T-helper 22 cell (primary cell): ENCODE results near the gene FBXW7.

Experiments used
- DNase-seq: peaks from one replicate; pipeline ENCODE4 v3.0.0-alpha.2; 2020; ENCODE audit warnings: low read depth

The FBXW7 gene

DNA sequence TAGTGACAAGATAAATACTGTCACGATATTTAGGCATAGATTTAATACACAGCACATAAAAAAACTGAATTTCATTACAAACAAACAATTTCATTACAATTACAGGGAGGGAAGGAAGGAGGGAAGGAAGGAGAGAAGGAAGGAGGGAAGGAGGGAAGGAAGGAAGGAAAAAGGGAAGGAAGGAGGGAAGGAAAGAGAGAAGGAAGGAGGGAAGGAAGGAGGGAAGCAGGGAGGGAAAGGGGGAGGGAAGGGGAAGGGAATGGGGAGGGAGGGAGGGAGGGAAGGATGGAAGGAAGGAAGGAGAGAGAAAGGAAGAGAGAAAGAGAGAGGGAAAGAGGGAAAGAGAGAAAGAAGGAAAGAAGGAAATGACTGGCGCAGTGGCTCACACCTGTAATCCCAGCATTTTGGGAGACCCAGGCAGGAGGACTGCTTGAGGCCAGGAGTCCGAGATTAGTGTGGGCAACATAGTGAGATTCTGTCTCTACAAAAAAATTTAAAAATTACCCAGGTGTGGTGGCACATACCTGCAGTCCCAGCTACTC is 64.6 kb downstream of the FBXW7 start:
- no peak for DNase-seq

- no peak for DNase-seq
These were observed 67.5 kb downstream of the FBXW7 start for GRCh38 chr4:152468408-152468807.

GRCh38 chr4:152467101-152467500 is 68.8 kb downstream of the FBXW7 start:
- DNase-seq: no peak

DNA sequence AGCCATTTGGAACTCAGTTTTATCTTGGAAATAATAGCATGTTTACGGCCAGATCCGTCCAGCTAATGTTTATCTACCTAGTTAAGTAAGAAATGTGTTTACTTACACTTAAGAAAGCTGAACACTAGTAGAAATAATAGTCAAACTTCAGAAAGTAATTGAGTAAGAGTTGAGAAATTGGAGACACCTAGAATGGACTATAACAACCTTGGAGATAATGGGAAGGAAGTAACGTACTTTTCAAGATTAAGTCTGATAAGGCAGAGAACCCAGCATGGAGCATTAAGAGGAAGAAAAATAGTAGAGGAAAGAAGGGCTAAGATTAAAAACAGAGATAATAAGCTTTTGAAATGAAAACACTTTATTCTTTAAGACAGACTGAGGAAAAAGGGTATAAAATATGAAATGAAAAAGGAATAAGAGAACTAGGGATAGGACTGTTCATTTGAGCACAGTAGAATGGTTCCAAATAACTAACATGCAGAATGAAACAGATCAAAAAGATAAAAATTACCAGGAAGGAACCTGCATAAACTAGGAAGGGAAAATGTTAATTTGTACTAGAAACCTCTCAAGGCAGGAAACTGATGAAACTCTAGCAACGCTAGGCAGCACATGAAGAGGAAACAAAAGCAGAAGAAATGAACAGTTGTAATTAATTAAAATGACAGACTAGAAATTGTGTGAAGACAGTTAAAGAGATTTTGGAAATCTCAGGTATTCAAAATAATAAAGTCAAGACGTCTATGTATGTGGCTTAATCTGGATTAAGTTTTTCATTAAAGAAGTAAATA is 71.7 kb downstream of the FBXW7 start:
- no peak for DNase-seq

- DNase-seq: no peak
These were observed 72.3 kb downstream of the FBXW7 start for GRCh38 chr4:152463562-152463961.

DNA sequence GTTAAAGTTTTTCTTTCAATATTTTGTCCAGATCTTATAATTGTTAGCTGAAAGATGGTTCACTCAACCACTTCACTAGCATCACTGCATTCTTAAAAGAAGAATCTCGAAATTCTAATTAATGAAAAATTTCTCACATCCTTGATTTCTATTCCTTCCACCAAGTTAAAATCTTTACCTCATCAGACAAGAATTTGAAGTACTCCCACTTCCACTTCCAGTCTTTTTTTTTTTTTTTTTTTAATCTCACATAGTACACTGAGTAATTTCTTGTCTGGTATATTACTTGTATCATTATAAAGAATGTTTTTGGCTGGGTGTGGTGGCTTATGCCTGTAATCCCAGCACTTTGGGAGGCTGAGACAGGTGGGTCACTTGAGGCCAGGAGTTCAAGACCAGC is 73.2 kb downstream of the FBXW7 start:
- no peak for DNase-seq

DNA sequence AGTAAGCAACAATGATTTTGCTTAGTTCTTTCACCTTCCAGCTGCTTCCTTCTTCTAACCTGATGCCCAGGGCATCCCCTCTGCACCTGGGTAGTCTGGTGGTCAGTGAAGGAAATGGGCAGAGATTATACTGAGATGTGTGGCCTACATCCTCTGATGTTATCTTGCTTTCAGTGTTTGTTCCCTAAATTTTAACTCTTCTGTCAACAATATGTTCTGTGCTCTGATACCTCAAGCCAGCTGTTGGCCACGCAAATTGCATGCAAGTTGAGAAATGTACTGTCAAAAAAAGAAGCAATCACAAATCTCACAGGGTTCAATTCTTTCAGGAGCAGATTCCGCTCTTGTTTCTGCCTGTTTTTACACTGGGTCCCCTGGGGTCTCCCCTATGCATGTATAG is 73.8 kb downstream of the FBXW7 start:
- no peak for DNase-seq

- DNase-seq: no peak
These were observed 75.4 kb downstream of the FBXW7 start for GRCh38 chr4:152460488-152460887.

DNA sequence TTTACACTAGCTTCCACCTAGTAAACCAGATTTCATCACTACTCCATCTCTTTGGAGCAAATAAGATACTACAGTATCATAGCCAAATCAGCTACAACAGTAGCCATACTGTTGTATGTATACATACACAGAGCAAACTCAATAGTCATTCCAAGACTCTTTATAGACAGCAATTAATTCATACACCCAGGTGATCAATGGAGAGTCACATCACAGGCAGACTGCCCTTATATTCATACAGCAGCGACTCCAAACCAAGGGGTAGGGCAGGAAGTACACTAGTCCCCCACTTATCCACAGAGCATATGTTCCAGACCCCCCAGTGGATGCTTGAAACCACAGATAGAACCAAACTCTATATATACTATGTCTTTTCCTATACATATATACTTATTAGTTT is 76.6 kb downstream of the FBXW7 start:
- DNase-seq: no peak

DNA sequence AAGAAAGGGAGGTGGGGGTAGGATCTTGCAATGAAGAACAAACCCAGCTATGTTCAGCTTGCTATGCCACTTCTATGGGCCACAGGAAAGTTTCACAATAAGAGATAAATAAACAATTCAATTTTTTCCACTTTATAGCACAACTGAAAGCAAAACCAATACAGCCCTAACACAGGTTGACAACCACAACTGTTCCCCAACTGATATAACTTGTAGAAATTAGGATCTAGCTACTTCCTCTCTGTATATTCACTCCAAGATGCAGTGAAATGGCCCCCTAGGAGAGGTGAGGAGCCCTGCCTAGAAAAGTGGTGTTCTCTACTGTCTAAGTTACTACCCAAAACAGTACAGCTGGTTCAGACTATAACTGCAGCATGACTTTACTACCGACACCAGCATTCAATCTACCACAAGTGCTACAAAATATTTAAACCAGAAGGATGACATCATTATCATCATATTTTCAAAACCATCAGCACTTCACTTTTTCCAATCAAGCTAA is 77.0 kb downstream of the FBXW7 start:
- no peak for DNase-seq

- DNase-seq: no peak
These were observed 79.3 kb downstream of the FBXW7 start for GRCh38 chr4:152456609-152457008.

GRCh38 chr4:152455311-152455710 is 80.6 kb downstream of the FBXW7 start:
- no peak for DNase-seq

DNA sequence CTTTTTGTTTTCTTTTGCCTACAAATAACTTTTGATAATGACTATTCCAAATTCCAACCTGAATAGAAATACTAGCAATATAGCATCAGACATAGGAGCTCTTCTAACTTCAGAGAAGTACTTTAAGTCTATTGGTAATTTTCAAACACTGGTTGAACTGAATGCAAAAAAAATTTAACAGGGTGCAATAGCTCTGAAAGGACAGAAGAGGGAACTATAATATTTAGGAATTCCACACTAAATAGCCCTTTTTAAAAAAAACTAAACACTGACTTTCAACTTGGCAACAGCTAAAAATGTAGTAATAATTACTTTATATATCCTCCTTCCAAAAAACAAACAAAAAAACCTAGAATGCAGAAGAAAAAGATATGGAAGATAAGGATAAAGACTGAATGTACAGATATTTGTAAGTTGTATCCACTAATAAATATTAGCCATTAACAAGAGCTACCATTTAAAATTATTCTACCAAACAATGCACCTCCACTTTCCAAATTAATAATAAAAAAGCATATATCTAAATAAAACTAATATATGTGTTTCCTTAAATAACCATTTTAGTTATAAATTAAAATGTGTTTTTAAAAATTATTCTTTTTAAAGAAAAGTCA is 81.4 kb downstream of the FBXW7 start:
- no peak for DNase-seq

DNA sequence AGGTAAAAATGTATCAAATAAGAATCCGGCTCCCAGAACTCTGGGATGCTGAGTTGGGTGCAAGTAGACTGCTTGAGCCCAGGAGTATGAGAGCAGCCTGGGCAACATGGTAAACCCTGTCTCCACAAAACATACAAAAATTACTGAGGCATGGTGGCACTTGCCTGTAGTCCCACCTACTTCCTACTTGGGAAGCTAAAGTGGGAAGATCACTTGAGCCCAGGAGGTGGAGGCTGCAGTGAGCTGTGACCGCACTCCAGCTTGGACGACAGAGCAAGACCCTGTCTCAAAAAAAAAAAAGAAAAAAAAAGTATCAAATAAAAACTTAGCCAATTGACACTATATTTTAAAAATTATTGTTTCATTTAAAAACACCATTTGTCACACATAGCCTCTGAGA is 84.4 kb downstream of the FBXW7 start:
- DNase-seq: no peak

- DNase-seq: no peak
These were observed 87.0 kb downstream of the FBXW7 start for GRCh38 chr4:152448854-152449253.

DNA sequence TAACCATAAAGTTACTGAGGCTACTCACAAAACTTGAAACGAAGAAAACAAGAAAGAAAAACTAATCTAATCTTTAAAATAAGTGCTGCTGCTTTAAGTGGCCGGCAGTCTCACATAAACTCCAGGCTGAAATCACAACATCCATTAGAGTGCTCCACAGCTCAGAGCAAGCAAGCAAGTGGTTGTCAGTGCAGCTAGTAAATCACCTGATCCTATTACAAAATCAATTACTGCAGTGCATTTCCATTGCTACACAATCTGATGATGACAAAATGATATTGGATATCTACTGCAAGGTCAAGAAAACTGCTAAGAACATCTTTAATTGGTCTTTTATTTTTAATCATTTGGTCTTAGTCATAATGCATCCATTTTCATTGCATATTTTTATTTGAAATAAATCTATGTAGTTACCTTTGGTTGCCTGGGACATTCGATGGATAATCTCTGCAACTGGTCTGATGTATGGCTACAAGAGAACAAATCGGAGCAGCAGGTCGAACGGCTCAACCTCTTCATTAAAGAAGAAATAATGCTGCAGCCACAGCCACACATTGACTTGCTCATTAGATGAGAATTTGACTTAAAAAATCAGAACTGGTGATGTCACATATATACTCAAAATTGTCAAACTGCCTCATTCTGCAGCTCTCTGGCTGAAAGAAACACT is 87.7 kb downstream of the FBXW7 start:
- no peak for DNase-seq

- DNase-seq: no peak
These were observed 92.0 kb downstream of the FBXW7 start for GRCh38 chr4:152443859-152444258.

DNA sequence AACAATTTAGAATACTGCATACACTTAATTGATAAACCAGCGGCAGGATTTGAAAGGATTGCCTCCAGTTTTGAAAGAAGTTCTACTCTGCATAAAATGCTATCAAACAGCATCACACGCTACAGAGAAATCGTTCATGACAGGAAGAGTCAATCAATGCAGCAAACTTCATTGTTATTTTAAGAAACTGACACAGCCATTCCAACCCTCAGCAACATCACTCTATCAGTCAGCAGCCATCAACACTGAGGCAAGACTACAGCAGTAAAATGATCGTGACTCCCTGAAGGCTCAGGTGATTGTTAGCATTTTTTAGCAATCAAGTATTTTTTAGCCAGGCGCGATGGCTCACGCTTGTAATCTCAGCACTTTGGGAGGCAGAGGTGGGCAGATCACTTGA is 98.3 kb downstream of the FBXW7 start:
- no peak for DNase-seq

- DNase-seq: no peak
These were observed 99.5 kb downstream of the FBXW7 start for GRCh38 chr4:152436384-152436783.

DNA sequence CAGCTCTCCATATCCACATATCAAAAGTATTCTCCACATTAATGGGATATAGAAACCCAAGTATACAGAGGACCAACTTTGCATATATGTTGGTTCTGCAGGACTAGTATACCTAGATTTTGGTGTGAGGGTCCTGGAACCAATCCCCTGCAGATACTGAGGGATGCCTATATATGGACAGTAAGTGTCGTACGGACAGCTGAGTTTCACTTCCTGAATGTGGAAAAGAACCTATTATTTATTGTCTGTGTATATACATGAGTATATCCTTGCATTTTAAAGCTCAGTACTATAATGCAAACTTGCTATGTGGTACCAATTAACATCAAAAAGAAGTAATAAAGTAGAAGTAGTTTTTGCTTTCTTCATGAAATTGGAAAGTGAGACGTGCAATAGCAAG is 101.9 kb downstream of the FBXW7 start:
- DNase-seq: no peak

GRCh38 chr4:152431784-152432183 is 104.1 kb downstream of the FBXW7 start:
- DNase-seq: no peak

- DNase-seq: no peak
These were observed 104.6 kb downstream of the FBXW7 start for GRCh38 chr4:152431291-152431690.

DNA sequence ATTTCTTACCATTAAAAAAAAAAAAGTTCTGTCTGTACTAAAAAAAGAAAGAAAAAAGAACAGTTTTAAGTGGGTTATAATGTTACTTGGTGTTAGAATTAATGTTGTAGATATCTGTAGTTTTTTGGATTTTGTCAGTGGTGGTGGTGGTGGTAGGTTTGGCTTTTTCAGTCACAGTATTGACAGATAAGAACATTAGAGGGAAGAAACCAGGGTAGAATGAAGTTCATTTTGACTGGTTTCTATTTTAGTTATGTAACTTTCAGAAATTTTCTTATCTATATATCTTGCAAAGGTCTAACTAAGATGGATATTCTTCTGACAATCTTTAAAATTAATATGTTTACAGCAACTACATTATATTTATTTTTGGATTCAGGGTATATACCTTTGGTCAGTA is 105.4 kb downstream of the FBXW7 start:
- no peak for DNase-seq
